ENCODE results near the gene FGD4.

Gene FGD4

GRCh38 chr12:32604565-32604964, 205.2 kb downstream of the FGD4 start:
- no peak for TF ChIP-seq CTCF (IDR thresholded peaks at IDR 0.05; ENCODE audit: insufficient read depth, missing control alignments)
- no peak for DNase-seq (ENCODE audit: insufficient read length, low spot score)
- no peak for FAIRE-seq

DNA sequence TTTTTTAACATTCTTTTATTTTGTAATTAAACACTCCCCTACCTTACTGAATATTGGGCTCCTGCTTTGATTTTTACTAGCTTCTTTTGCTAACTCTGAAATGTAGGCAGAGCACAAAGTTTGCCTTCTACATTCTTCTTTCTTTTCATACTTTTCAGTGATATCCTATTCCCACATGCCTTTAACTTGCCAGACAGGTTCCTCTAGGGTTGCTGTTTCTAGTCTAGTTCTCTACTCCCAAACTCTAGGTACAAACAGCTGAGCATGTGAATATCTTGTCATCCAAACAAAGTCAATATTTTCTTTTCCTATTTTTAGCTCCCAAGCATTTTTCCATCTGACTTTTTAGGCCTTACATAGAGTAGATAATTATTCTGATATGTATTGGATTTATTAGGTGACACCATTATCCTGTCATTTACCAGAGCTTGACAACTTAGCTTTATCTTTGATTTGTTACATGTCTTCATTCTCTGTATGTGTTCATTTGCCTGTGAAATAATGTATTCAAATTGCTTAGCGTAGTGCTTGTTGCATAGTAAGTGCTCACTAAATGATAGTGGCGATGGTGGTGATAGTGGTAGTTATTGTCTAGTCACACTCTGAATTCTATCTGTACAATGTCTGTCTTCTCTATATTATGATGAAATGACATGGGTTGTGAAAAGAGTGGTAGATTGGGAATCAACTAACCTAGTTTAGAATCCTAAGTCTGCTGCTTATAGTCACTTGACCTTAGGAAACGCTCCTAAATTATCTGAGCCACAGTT, 206.2 kb downstream of the FGD4 start:
- FAIRE-seq (no peak), DNase-seq (ENCODE audit: insufficient read length, low spot score) (no peak)
- no peak for TF ChIP-seq CTCF (IDR thresholded peaks at IDR 0.05; ENCODE audit: insufficient read depth, missing control alignments)

DNA sequence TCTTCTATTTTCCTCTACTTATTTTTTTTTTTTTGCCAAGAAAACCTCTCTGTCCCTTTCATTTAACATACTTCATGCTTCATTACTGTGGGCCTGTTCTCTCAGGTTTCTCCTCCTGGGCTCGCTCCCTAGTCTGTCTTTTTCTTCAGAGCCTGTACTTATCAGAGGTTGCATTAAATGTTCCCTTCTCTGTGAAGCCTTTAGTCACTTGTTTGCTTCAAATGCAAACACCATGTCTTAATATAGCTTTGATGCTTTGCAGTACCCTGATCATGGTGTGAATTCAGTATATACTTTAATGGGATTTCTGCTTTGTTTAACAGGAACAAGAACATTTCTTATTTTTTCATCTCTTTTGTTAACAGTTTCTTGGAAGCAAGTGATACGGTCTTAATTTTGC, 207.1 kb downstream of the FGD4 start:
- DNase-seq (ENCODE audit: insufficient read length, low spot score): no peak
- no peak for FAIRE-seq
- no peak for TF ChIP-seq CTCF (IDR thresholded peaks at IDR 0.05; ENCODE audit: insufficient read depth, missing control alignments)

- FAIRE-seq (no peak), DNase-seq (ENCODE audit: insufficient read length, low spot score) (no peak)
- no peak for TF ChIP-seq CTCF (IDR thresholded peaks at IDR 0.05; ENCODE audit: insufficient read depth, missing control alignments)
Measured at GRCh38 chr12:32609966-32610365, 210.6 kb downstream of the FGD4 start.

DNA sequence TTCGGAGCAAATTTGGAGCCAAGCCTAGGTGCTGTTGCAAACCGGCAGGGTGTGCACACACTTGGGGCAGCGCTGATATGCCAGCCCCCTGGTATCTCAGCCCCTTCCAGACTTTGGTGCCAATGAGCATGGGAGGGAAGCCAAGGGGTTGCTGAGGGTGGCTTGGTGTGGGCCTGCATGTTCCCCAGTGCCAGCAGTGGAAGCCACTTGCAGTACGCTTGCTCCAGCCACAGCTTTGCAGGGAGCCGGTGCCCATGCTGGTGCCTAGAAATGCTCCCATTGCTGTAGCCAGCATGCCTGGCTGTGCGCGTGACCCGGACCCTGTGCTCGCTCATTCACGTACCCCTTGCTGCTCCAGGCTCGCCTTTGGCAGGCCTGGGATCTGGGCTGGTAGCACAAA, 212.6 kb downstream of the FGD4 start:
- TF ChIP-seq CTCF (IDR thresholded peaks at IDR 0.05; ENCODE audit: insufficient read depth, missing control alignments): no peak
- FAIRE-seq (no peak), DNase-seq (ENCODE audit: insufficient read length, low spot score) (no peak)

- no peak for FAIRE-seq
- no peak for DNase-seq (ENCODE audit: insufficient read length, low spot score)
- TF ChIP-seq CTCF (IDR thresholded peaks at IDR 0.05; ENCODE audit: insufficient read depth, missing control alignments): no peak
Measured at GRCh38 chr12:32612658-32613614, 213.6 kb downstream of the FGD4 start.
